Raji (cell line): Measurements from ENCODE around the gene BMPER.

Experiments
- POLR2A ChIP-seq: IDR thresholded peaks from 2 replicates; pipeline ENCODE4 v1.6.1; 2011; ENCODE audit warnings: low read depth, low read length, control low read depth; ENCODE audit not compliant: insufficient read depth

Gene BMPER

DNA sequence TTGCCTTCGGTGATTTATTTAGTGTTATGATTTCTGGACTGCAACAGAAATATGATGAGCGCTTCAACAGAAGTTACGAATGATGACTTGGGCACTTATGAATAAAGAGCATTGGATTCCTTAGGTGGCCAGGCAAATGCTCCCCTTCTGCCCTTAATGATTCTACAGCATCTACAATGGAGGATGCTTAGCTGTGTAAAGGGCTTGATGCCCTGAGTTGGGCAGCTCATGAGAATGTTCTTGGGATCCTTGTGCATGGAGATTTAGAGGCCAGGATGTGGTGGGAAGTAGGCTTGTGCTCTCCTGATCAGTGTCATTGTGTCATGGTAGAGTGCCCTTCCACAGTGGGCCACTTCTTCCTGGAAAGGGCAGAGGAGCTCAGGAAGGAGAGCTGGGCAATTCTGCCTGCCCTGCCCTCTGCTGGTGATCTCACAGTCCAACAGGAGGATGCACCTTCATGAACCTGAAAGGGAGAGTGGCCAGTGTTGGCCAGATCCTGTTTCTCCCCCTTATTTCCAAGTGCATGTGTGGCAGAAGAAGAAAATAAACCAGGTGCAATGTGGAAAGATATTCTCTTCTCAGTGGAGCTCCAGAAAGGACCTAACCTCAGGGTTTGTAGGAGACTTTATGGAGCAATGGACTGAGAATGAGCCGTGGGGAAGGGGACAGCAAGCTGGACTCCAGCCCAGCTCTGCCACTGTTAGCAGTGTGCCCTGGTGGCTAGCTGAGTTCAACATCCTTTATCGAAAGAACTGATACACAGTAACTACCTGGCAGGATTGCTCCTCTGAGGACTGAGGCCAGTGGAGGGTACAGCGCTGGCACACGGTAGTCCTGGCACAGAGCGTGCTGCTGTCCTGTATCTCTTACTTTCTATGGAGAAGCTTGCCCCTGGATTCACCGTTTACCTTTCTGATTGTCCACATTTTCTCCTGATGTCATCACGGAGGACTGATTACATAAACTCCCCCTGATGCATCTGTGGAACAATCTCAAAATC is 182.9 kb downstream of the BMPER start:
- TF ChIP-seq POLR2A: no peak

DNA sequence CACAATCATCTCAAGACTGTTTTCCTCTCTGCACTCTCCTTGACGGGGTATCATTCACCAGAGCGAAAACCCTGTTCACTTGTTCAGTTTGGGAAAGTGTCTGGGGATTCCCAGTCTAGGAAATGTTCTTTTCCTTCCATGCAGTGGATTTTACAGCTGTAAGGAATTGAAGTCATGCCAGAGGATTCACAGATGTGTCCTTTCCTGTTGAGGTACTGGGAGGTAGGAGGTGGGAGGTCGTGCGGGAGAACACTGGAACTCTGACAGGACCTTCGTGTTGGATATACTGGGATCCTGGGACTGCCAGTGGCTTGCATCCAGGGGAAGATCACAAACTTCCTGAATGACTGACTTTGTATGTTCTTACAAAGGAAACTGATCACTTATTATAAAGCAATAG is 185.5 kb downstream of the BMPER start:
- no peak for TF ChIP-seq POLR2A

DNA sequence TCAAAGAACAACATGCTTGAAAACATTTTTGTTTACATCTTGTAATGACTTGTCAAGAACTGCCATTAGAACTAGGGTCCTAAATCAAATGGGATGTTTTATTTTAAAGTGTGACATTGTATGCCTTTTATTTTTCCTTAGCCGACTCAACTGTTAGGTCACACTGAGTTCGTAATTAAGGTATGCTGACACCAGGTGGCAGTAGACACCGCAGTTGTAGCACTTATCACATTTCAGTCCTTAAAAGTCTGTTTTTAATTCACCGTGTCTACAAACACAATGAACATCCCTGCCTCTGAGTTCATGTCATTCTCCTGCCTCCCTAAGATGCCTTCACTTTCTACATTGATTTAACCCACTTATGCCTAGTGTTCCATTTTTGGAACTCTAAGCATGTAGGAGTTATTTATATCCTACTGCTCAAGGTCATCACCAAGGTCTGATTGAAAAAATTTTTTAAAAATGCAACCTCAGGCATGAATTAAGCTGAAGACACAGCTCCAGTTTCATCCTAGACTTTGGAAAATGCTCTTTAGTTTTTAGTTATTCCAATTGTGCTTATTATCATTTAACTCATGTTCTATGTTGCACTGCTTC is 186.1 kb downstream of the BMPER start:
- no peak for TF ChIP-seq POLR2A

GRCh38 chr7:34093276-34093675 is 187.9 kb downstream of the BMPER start:
- TF ChIP-seq POLR2A: no peak

GRCh38 chr7:34096198-34096651 is 190.9 kb downstream of the BMPER start:
- TF ChIP-seq POLR2A: no peak

DNA sequence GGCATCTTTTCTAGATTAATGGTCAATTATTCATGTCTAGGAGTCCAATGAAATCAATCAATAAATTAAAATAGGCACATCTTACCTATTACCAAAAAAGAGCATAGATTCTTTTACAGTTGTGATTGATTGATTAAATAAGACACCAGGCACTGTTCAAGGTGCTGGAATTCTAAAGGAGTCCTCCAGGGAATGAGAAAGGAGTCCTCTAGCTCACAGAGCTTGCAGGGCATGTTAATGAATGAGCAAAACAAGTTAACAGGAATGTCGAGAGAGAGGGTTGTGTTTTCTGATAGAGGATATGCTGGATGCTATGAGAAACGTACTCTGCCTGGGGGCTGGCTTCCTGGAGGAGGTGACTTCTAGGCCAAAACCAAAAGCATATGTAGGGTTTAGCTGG is 191.4 kb downstream of the BMPER start:
- no peak for TF ChIP-seq POLR2A

- TF ChIP-seq POLR2A: no peak
Observed at GRCh38 chr7:34100661-34101060, 195.3 kb downstream of the BMPER start.

DNA sequence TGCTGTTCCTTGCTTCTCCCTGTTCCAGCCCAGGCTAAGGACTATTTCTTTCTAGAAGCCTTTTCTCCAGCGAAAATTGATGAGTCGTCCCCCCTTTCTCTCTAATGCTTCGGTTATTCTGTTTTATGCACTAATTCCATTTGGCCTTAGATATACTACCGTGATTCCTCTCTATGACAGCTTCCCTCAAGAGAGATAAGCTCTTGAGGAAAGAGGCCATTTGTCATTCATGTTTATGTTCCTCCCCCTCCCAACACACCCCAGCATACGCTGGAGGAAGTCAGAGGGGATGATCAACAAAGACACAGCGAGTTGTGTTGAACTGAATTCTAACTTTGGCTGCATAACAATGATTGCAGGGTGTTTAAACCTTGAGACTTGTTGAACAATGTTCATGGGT is 198.8 kb downstream of the BMPER start:
- no peak for TF ChIP-seq POLR2A

GRCh38 chr7:34104992-34105391 is 199.7 kb downstream of the BMPER start:
- TF ChIP-seq POLR2A: no peak

DNA sequence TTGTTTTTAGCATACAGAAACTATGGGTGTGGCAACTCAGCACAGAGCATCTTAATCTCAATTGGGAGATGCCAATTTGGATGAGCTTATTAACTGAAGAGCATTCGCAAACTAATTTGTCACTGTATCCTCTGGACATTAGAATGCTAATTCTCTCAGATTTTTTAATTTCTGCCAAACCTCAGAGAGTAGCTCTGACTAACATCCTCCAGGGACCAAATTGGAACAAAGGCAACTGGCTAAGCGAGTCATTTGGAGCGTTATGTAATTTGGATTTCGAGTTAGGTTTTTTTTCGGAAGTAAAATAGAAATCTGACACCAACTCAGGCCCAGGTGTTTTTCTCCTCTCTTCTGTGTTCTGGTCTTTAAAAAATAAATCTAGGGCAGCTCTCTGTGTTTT is 201.9 kb downstream of the BMPER start:
- no peak for TF ChIP-seq POLR2A

DNA sequence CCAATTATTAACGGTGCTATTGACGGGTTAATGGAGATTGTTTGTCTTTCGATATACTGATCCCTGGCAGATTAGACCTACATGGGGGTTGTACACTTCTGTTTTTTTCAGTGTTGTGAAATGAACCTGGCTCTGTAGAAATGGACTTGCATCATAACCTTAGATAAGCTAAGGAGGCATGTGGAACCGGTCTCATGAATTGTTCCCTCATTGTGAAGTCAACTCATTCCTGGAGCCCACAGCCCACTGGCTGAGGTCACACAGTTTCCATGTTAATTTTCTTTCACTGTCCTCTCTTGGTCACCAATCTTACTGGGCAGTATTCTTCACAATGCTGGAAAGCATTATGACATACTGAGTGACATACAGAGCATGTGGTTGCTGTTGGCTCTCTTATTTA is 202.8 kb downstream of the BMPER start:
- TF ChIP-seq POLR2A: no peak

DNA sequence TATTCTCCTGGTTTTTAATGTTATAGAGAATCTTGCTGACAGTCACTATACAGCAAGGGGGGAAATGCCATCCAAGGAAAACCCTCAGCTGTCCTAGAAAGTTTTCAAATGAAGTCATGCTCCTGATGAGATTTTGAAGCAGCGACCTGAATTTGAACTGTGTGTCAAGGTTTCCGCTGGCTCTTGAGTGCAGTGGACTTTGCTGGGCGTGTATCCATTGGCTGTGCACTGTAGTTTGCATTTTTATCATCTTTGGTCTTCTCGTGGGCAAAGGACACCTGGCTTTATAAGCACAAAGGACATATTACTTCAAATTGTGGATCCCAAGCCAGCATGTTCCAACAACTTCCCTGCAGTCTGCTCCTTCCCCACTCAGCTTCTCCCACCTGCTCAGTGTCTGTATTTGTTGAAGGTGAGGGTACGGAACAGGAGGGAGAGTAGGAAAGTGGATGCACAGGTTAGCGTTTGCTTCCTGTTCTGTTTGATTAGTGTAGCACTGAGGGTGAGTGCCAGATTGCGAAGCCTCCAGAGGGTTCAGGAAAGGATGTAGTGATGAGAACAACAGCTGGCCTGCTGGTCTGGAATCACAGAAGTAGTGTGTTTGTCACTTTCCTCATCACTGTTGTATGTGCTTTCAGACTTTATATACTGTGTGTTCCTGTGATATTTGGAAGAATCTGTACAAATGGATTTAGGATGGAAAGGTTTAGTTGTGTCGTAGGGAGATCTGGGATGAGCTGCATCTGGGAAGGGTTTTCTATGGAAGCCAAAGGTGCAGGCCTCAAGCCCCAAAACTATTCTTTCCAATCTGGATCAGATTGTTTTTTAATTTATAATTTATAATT is 204.8 kb downstream of the BMPER start:
- no peak for TF ChIP-seq POLR2A

- no peak for TF ChIP-seq POLR2A
Observed at GRCh38 chr7:34111031-34111430, 205.7 kb downstream of the BMPER start.

GRCh38 chr7:34115503-34115902 is 210.2 kb downstream of the BMPER start:
- TF ChIP-seq POLR2A: no peak

DNA sequence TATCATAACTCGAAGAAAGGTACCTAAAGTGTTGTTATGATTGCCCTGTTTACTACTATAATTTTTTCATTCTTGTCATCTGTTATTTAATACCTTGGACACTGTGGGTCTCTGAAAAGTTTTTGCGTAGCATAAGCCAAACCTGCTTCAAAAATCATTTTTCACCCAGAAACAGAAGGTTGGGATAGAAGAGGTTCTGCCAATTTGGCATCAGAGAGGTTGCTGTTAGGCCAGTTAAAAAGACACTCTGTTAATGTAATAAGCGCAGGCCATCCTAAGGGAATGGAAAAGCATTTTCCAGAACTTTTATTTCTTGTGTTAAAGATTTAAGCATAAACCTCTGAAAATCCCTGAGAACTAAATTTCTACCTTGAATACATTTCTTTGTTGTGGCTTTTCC is 212.2 kb downstream of the BMPER start:
- no peak for TF ChIP-seq POLR2A

DNA sequence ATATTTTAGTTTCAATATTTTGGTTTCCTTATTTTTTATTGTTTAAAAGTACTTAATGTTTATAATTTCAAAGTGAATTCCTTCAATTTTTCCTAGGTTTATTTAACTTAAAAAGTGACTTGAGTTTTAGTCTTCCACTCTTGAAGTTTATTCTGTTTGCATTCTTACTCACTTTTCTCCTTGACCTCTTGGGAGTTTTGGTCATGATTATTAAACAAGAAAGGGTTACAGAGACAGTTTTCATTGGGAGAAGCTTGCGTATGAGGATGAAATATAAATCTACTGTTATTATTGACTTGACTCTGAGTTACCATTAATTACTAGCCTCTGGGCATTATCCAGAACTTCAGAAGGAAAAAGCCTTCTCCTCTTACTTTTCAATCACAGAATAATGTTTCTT is 216.0 kb downstream of the BMPER start:
- no peak for TF ChIP-seq POLR2A

DNA sequence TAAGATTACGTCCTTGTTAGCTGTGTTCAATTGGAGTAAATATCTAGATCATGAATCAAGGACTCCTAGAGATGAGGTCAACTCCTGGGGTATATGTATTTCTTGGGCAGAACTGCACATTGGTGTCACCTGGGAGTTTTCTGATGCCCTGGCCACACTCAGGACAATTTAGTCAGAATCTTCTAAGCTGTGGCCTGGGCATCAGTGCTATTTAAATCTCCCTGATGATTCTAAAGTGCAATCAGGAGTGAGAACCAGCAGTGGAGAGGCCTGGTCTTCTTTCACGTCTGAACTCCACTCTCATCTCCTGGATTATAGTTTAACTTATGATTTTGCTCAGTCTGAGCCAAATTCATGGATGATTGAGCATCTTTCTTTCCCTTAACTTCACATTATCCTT is 218.0 kb downstream of the BMPER start:
- no peak for TF ChIP-seq POLR2A
